Choroid plexus epithelial cell (primary cell): ENCODE results near the gene SCN5A.

ENCODE experiments used
- DNase-seq: peaks from one replicate; pipeline ENCODE4 v3.0.0-alpha.2; 2010; ENCODE audit warnings: low read depth
- H3K4me3 ChIP-seq: 2 replicates; pipeline ENCODE4 v1.5.1; 2011; ENCODE audit warnings: low read depth, mild to moderate bottlenecking, control low read depth, low read length, moderate library complexity
- TF ChIP-seq, protein P1 (sequence below): conservative IDR thresholded peaks from 2 replicates; pipeline ENCODE4 v1.5.1; 2011; ENCODE audit warnings: low read depth, mild to moderate bottlenecking, control low read depth, inconsistent platforms, low read length, moderate library complexity

Gene SCN5A

DNA sequence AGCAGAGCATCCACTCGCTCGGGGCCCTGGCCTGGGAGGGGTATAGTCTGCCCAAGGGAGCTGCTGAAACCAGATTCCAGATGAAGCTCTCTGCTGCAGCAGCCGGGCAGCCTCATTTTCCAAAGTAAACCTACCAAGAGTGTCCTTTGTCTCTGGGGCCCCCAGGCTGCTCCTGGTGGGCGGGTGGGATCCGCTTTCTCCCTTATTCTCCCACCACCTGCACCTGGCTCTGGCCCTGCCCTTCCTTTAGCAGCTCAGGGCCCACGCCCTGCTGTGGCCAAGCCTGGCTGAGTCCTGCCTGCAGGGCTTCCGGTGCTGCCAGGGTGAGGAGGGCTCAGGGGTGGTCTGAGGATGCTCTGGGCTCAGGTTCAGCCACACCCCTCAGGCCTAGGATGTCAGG lies 13.0 kb downstream of the SCN5A start:
- H3K4me3 ChIP-seq: no peak overlapping the region
- DNase-seq: no peak
- TF ChIP-seq, protein P1, sequence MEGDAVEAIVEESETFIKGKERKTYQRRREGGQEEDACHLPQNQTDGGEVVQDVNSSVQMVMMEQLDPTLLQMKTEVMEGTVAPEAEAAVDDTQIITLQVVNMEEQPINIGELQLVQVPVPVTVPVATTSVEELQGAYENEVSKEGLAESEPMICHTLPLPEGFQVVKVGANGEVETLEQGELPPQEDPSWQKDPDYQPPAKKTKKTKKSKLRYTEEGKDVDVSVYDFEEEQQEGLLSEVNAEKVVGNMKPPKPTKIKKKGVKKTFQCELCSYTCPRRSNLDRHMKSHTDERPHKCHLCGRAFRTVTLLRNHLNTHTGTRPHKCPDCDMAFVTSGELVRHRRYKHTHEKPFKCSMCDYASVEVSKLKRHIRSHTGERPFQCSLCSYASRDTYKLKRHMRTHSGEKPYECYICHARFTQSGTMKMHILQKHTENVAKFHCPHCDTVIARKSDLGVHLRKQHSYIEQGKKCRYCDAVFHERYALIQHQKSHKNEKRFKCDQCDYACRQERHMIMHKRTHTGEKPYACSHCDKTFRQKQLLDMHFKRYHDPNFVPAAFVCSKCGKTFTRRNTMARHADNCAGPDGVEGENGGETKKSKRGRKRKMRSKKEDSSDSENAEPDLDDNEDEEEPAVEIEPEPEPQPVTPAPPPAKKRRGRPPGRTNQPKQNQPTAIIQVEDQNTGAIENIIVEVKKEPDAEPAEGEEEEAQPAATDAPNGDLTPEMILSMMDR: no peak

DNA sequence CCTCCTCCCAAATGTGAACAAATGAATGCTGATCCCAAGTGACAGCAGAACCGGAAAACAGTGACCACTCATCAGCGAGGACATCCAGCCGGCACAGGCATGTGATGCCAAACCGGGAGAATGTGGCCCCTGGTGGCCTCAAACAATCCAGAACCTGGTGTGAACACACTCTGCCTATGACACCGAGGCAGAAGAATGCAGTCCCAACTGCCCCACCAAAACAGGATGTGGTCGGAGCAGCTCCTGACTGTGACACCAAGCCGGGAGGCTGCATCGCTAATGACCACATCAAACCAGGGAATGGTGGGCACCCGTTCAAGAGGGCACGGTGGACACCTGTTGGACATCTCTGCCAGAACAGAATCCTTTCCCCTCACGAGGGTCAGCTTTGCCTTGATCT lies 15.4 kb downstream of the SCN5A start:
- TF ChIP-seq, protein P1: no peak
- peak; percentile 36 for DNase-seq

DNA sequence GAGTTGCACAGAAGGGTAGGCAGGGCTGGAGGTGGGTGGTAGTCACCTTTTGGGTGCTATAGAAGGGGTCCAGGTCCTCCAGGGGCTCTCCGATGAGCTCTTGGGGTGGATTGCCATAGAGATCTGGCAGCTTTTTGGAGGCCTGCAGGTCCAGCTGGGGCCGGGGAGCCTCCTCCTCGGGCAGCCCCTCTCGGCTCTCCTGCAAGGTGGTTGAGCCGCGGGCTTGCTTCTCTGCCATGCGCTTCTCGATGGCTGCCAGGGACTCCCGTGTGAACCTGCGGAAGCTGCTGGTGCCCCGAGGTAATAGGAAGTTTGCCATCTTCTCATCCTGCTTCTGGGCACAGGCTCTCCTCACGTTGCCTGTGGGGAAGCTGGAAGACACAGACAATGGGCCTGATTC lies 16.5 kb downstream of the SCN5A start:
- no peak overlapping the region for H3K4me3 ChIP-seq
- no peak for DNase-seq
- TF ChIP-seq, protein P1: no peak

More for the DNA sequence above, 15.4 kb downstream of the SCN5A start:
- H3K4me3 ChIP-seq: no peak overlapping the region

DNA sequence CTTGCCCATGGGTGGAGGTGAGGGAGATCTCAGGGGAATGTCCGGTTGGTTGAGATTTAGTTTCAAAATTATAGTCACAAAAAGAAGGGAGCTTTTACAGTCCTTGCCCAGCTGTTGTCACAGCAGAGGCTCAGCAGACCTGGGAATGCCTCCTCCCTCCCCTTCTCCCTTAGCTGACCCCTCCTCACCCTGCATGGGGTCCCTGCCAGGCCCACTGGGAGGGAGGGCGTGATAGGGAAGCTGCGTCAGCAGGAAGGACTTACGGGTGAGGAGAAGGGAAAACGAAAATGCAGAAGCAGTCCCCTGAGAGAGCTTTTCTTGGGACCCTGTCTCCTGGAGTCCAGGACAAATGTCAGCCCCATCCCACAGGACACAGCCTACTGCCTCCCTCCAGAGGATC lies 18.9 kb downstream of the SCN5A start:
- no peak overlapping the region for H3K4me3 ChIP-seq
- TF ChIP-seq, protein P1: no peak
- DNase-seq: no peak

DNA sequence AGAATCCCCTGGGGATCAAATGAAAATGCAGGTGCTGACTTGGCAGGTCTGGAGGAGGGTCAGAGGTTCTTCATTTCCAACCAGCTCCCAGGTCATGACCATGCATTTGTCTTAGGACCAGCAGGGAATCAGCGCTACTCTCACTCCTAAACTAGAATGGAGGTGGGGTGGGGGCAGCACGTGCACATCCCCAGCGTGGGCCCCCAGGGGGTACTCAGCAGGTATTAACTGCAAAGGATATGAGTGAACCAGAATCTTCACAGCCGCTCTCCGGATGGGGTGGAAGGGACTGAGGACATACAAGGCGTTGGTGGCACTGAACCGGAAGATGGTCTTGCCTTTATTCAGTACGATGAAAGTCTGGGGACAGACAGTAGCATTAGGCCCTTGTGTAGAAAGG lies 19.4 kb downstream of the SCN5A start:
- no peak for DNase-seq
- no peak overlapping the region for H3K4me3 ChIP-seq
- TF ChIP-seq, protein P1: no peak

DNA sequence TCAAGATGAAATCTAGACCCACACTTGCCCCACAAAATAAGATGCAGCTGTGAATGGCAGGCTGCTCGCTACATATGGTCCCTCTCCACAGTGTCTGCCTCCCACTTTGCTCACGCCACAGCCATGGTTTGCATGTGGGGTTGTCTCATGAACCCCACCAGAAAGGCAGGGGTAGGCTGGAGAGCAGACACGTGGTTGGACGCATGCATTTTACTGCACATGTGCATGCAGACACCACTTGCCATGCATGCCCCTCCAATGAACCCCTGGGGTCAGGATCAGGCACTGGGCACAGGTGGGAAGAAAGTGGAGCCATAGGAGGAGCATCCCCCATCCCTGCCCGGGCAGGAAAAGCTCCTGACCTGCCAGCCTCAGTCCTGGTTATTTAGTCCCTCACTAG lies 20.7 kb downstream of the SCN5A start:
- H3K4me3 ChIP-seq: no peak overlapping the region
- no peak for DNase-seq
- TF ChIP-seq, protein P1: no peak

DNA sequence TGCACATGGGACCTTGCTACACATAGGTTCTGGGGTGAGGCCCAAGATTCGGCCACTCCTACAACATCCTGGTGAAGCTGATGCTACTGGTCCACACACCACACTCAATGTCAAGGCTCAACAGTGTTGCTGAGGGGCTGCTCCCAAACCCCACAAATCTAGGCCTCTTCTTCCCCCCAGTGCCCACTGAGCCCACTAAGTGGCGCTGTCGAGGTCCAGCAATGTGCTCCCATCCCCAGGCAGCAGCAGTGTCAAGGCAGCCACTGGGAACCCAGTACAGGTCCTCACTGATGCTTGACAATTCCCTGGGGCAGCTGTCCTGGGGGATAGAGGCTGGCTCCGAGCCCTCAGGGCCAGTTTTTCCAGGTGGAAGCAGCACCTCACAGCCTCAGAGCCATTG lies 21.5 kb downstream of the SCN5A start:
- peak; percentile 23 for DNase-seq
- no peak overlapping the region for H3K4me3 ChIP-seq
- TF ChIP-seq, protein P1: peak; percentile 69
